Activated T-cell treated with anti-CD3 and anti-CD28 coated beads, Interleukin-2, amount 50 U/mL, for 72 hours (primary cell): ENCODE data around the gene KLHL28. TPM values are rescaled to one million over a fixed set of nuclear protein-coding genes. Genes with fewer than 3 reads are reported as not detected.
"Not testable (repeated sequence)": the region's sequence is repeated elsewhere in the genome, so short reads cannot be mapped to it uniquely, and the experiment has no call there.

Experiments used
- ATAC-seq, 2 donors: fragments of 150-1000 bp; cut with Tn5 transposase; replicated peaks in 1 of 2; 2 replicates each; pipeline ENCODE4 v1.10.0; 2021; ENCODE audit warnings: moderate library complexity in 2 of 2, mild to moderate bottlenecking in 1 of 2
- DNase-seq, 2 donors: peaks; one replicate each; pipeline ENCODE4 v3.0.0; 2021 to 2022; ENCODE audit warnings: mixed read lengths in 1 of 2
- H3K27ac Mint-ChIP-seq: one replicate; pipeline ENCODE4 v1.8.0; 2022; ENCODE audit warnings: mild to moderate bottlenecking, moderate library complexity, mixed read lengths
- H3K27me3 Mint-ChIP-seq: one replicate; pipeline ENCODE4 v1.8.0; 2022; ENCODE audit warnings: low read depth, mixed read lengths
- H3K36me3 Mint-ChIP-seq, 2 donors: one replicate each; pipeline ENCODE4 v1.8.0; 2022; ENCODE audit warnings: mixed read lengths in 2 of 2, mild to moderate bottlenecking in 1 of 2; ENCODE audit not compliant: insufficient read depth in 2 of 2
- H3K4me1 Mint-ChIP-seq: one replicate; pipeline ENCODE4 v1.8.0; 2022; ENCODE audit warnings: low read depth, mixed read lengths
- H3K4me3 Mint-ChIP-seq, 2 donors: one replicate each; pipeline ENCODE4 v1.8.0; 2022; ENCODE audit warnings: mild to moderate bottlenecking in 2 of 2, mixed read lengths in 2 of 2, moderate library complexity in 2 of 2
- H3K9me3 Mint-ChIP-seq, 2 donors: one replicate each; pipeline ENCODE4 v1.8.0; 2022; ENCODE audit warnings: mixed read lengths in 2 of 2
- total RNA-seq, 2 donors: library from RNA; stranded (reverse); gene quantifications; one replicate each; pipeline ENCODE4 v1.2.3, GENCODE V29; 2022

KLHL28 gene
- total RNA-seq, 2 donors from 2014 or later, result 16.7 to 20.1 TPM

DNA sequence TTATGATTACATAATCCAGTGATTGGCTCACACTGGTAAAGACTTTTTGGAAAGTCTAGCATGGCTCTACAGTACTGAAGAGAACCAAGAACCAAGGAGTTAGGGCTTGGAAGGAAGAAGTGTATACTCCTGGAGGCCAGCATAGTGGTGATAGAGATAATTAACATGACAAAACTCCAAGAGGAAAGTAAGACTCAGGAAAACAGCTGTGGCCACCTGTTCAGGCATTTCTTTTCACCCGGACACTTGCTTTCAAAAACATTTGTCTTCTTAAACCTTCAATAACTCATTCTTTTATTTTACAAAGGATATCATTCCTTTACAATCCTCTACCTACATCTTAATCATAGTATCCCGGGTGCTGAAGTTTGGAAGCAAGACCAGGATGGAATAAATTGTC, 50.9 kb downstream of the KLHL28 start:
- H3K9me3 Mint-ChIP-seq, result peaks cover 0 to 3% of the 10 kb centered on the region in 2 donors
- H3K4me3 Mint-ChIP-seq, result no peak overlapping the region
- no peak for ATAC-seq
- H3K27ac Mint-ChIP-seq, result no peak overlapping the region
- H3K4me1 Mint-ChIP-seq, result peaks cover 8% of the 10 kb centered on the region
- no peak for DNase-seq
- H3K36me3 Mint-ChIP-seq, result peaks cover 0 to 5% of the 10 kb centered on the region in 2 donors
- H3K27me3 Mint-ChIP-seq, result peaks cover 36% of the 10 kb centered on the region

DNA sequence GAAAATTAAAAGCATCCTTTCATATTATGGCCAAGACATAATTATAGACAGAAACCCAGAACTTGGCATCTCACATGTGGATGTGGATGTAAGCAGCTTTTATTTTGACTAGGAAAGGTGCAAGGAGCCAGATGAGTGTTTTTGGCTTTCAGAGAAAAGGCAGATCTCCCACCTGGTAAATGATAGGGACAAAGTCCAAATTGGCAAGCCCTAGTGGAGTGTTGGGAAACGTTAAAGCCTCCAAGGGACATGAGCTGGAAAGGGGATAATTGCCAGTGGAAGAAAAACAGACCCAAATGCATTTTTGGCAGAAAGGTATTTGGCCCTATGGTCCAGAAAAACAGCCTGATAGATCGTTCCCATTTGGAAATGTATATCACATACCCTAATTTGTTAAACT, 60.1 kb downstream of the KLHL28 start:
- Mint-ChIP-seq H3K36me3 (no peaks in the 10 kb centered on the region), H3K27ac (no peak overlapping the region), H3K9me3 (no peaks in the 10 kb centered on the region), H3K27me3 (no peaks in the 10 kb centered on the region), H3K4me1 (peaks cover 11% of the 10 kb centered on the region), H3K4me3 (no peak overlapping the region)
- no peak for ATAC-seq
- no peak for DNase-seq

GRCh38 chr14:44898551-44898950, 63.2 kb downstream of the KLHL28 start:
- Mint-ChIP-seq H3K4me3 (peak overlapping the region; percentile 92 to 93), H3K27ac (peak overlapping the region; percentile 27), H3K36me3 (no peaks in the 10 kb centered on the region)

GRCh38 chr14:44897845-44898151, 63.9 kb downstream of the KLHL28 start:
- Mint-ChIP-seq H3K27ac (peak overlapping the region; percentile 27), H3K27me3 (no peaks in the 10 kb centered on the region), H3K36me3 (no peaks in the 10 kb centered on the region), H3K4me1 (peaks cover 11% of the 10 kb centered on the region), H3K4me3 (peak overlapping the region; percentile 92 to 93), H3K9me3 (no peaks in the 10 kb centered on the region)
- no peak for DNase-seq
- ATAC-seq, result no peak

More at GRCh38 chr14:44898551-44898950, 63.2 kb downstream of the KLHL28 start:
- Mint-ChIP-seq H3K9me3 (no peaks in the 10 kb centered on the region), H3K27me3 (no peaks in the 10 kb centered on the region), H3K4me1 (peaks cover 11% of the 10 kb centered on the region)
- ATAC-seq (no peak), DNase-seq (no peak)

DNA sequence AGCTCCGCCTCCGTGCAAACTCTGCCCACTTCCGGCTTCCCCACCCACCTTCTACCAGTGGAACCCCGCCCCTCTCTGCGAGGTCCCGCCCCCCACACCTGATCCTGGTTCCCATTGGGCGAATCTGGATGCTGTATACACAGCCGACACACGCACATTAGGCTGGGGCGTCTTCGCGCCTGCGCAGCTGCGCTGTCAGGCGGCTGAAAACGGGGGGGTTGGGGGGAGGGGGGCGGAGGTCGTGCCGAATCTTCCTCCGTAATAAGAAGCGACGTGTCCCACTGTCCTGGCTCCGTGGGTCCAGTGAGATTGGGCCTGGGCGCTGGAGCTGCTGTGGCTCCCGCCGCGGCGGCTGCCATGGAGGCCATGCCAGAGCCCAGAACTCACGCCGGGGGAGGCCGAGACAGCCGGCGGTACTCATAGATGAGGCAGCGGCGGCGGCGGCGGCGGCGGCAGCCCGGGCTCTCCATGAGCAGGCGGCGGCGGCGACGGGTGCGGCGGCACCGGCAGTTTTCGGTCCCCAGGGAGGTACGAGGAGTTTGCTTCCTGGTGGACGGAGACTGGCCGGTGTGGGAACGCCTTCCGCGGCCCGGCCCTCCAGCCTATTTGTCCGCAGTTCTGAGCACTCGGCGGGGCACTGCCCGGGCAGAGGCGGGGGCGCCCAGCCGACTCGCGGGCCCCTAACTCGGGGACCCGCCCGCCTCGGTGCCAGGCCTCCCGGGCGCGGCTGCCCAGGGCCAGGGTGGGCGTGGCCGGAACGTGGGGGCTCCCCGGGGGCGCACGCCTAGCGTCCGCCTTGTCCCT, 64.5 kb downstream of the KLHL28 start:
- Mint-ChIP-seq H3K4me1 (peaks cover 15% of the 10 kb centered on the region), H3K27ac (peak overlapping the region; percentile 88), H3K9me3 (no peaks in the 10 kb centered on the region), H3K4me3 (peak overlapping the region; percentile 92 to 93), H3K36me3 (peaks cover 0 to under 1% of the 10 kb centered on the region in 2 donors), H3K27me3 (no peaks in the 10 kb centered on the region)
- ATAC-seq (peak; percentile 96 to 97), DNase-seq (peak; percentile 90 to 92)

- ATAC-seq (no peak), DNase-seq (no peak)
- H3K4me1 Mint-ChIP-seq, result peaks cover 22% of the 10 kb centered on the region
- H3K36me3 Mint-ChIP-seq, result peaks cover 5 to 6% of the 10 kb centered on the region in 2 donors
- peak overlapping the region; percentile 92 to 93 for H3K4me3 Mint-ChIP-seq
- H3K27me3 Mint-ChIP-seq, result no peaks in the 10 kb centered on the region
- H3K9me3 Mint-ChIP-seq, result peaks cover 5% of the 10 kb centered on the region in 2 donors
- peak overlapping the region; percentile 88 for H3K27ac Mint-ChIP-seq
Measured at GRCh38 chr14:44896275-44897040, 65.3 kb downstream of the KLHL28 start.

GRCh38 chr14:44895716-44896115, 66.0 kb downstream of the KLHL28 start:
- H3K9me3 Mint-ChIP-seq, result peaks cover 5 to 7% of the 10 kb centered on the region in 2 donors
- no peaks in the 10 kb centered on the region for H3K27me3 Mint-ChIP-seq
- peaks cover 5 to 6% of the 10 kb centered on the region in 2 donors for H3K36me3 Mint-ChIP-seq
- H3K4me1 Mint-ChIP-seq, result peaks cover 22% of the 10 kb centered on the region
- DNase-seq (no peak), ATAC-seq (no peak)
- no peak overlapping the region for H3K27ac Mint-ChIP-seq
- peak overlapping the region in 1 of 2 donors; percentile 29 for H3K4me3 Mint-ChIP-seq

GRCh38 chr14:44893535-44893934, 68.2 kb downstream of the KLHL28 start:
- Mint-ChIP-seq H3K4me3 (no peak overlapping the region), H3K36me3 (peaks cover 5 to 6% of the 10 kb centered on the region in 2 donors), H3K4me1 (peaks cover 18% of the 10 kb centered on the region), H3K27me3 (no peaks in the 10 kb centered on the region), H3K27ac (no peak overlapping the region), H3K9me3 (peaks cover 5 to 8% of the 10 kb centered on the region in 2 donors)
- ATAC-seq (no peak), DNase-seq (no peak)

DNA sequence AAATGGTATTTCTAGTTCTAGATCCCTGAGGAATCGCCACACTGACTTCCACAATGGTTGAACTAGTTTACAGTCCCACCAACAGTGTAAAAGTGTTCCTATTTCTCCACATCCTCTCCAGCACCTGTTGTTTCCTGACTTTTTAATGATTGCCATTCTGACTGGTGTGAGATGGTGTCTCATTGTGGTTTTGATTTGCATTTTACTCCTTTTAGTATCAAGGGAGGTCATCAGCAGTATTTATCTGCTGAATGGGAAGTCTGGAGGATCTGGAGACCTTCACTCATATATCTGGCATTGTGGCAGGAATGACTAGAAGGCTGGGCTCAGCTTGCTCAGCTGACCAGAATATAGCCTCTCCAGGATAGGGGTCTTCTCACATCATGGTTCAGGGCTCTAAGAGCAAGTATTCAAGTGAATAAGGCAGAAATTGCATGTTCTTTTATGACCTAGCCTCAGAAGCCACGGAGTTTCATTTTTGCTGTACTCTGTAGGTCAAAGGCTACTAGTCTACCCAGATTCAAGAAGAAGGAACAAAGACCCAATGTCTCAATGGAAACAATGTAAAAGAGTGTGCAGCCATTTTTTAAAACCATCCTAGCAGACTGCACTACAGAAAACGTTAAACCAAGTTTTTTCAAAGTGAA, 69.9 kb downstream of the KLHL28 start:
- H3K4me1 Mint-ChIP-seq, result peaks cover 11% of the 10 kb centered on the region
- not testable (repeated sequence) for H3K4me3 Mint-ChIP-seq, H3K9me3 Mint-ChIP-seq, H3K27me3 Mint-ChIP-seq, H3K27ac Mint-ChIP-seq, H3K36me3 Mint-ChIP-seq
- ATAC-seq (peak; percentile 49 to 51), DNase-seq (peak; percentile 28 to 34)

GRCh38 chr14:44889595-44890471, 71.9 kb downstream of the KLHL28 start:
- H3K27ac Mint-ChIP-seq, result no peak overlapping the region
- H3K36me3 Mint-ChIP-seq, result peaks cover 5 to 6% of the 10 kb centered on the region in 2 donors
- peaks cover 5 to 8% of the 10 kb centered on the region in 2 donors for H3K9me3 Mint-ChIP-seq
- H3K4me3 Mint-ChIP-seq, result no peak overlapping the region
- no peaks in the 10 kb centered on the region for H3K27me3 Mint-ChIP-seq
- DNase-seq (no peak), ATAC-seq (no peak)
- peaks cover 11% of the 10 kb centered on the region for H3K4me1 Mint-ChIP-seq

DNA sequence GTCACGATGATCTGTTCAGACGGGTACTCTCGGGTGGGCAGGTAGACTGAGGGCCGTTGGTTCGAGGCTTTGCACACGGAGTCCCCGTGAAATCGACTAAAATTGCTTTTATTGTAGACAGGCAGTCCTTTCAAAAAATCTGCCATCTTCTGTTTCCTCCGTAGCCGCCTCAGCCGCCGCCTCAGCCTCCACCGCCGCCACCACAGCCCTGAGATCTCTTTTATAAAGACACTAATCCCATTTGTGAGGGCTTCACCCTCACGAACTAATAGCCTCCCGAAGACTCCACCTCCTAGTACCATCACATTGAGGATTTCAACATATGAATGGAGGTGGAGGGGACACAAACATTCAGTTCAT, 74.2 kb downstream of the KLHL28 start:
- H3K27ac Mint-ChIP-seq, result no peak overlapping the region
- H3K9me3 Mint-ChIP-seq, result peaks cover 5 to 8% of the 10 kb centered on the region in 2 donors
- no peaks in the 10 kb centered on the region for H3K27me3 Mint-ChIP-seq
- peaks cover 5 to 6% of the 10 kb centered on the region in 2 donors for H3K36me3 Mint-ChIP-seq
- DNase-seq (no peak), ATAC-seq (no peak)
- no peak overlapping the region for H3K4me3 Mint-ChIP-seq
- peaks cover 11% of the 10 kb centered on the region for H3K4me1 Mint-ChIP-seq

GRCh38 chr14:44886860-44887595, 74.7 kb downstream of the KLHL28 start:
- Mint-ChIP-seq H3K27me3 (no peaks in the 10 kb centered on the region), H3K4me3 (no peak overlapping the region), H3K9me3 (peaks cover 8 to 9% of the 10 kb centered on the region in 2 donors), H3K4me1 (peaks cover 5% of the 10 kb centered on the region), H3K27ac (no peak overlapping the region), H3K36me3 (peaks cover 4 to 7% of the 10 kb centered on the region in 2 donors)
- DNase-seq, result no peak
- no peak for ATAC-seq
